HG03520 (cell line): ENCODE results near the gene MTUS2.

Source experiments
- ATAC-seq: cut with Tn5 transposase; IDR thresholded peaks from one replicate; pipeline ENCODE4 v1.9.1; 2021; ENCODE audit warnings: mild to moderate bottlenecking, moderate library complexity; ENCODE audit not compliant: unreplicated experiment

Gene MTUS2

DNA sequence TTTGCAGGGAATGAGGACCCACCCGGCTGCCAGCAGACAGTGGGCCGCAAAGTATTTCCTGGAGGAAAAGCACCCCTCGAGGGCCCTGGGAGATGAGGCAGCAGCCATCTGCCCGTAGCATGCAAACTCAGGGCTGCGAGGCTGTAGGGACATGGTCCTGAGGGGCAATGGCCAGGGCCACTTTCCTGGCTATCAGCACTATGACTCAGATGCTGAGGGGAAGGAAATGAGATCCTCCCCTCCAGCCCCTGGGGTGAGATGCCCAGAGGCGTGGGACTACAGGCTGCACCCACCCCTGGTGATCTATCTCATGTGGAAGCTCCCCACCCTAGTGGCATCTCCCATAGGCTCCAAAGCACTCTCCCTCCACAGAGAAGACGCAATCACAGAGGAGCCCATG, 695.2 kb downstream of the MTUS2 start:
- ATAC-seq = no peak

DNA sequence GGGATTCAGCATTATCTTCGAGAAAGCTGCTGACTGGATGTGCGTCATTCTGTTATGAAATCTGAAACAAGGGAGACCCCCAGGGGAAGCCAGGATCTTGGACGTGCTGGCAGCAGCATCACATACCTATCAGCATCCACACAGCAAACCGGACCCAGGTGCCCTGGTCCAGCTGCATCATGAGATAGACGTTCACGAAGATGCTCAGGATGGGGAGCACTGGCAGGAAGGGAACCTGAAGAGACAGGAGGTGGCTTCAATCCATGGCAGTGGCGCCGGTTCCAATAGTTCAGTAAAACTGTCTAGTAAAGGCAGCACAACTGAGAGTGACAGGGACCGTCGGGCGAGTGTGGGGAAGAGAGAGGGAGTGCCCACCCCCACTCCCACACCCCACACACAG, 695.9 kb downstream of the MTUS2 start:
- ATAC-seq = no peak

DNA sequence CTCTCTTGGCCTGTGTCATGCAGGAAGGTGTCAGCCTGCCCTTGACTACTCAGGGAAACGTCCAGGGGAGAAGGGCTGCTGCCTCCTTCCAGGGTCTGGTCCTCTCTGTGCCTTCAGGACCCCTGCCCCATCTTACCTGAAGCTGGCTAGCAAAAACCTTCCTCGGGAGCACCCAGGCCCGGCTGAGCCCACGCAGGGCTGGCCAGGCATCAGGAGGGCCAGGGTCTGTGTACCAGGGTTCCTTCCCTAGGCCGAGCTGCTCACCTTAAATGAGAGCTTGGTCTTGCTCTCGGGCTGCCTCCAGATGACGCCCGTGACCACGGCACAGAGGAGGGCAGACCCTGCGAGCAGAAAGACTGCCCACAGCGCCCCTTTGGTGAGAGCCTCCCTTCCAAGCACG, 696.7 kb downstream of the MTUS2 start:
- no peak for ATAC-seq

GRCh38 chr13:29519921-29520320, 699.8 kb downstream of the MTUS2 start:
- ATAC-seq = no peak

- no peak for ATAC-seq
Observed at GRCh38 chr13:29520671-29521070, 700.5 kb downstream of the MTUS2 start.

DNA sequence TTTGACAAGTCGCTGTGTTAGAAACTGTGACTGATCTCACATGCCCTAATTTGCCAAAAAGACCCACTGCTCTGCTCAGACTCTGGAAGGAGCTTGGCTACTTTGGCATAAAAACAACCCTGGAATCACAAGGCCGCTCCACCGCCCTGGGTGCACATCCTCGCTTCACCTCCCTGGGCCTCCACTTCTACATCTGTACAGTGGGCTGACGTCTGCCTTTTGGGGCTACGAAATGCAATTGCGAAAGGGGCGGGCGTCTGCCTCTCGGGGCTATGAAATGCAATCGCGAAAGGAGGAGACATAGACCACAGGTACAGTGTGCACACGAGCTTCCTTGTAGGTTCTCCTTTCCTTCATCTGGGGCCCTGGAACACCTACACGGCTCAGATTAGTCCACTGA, 701.2 kb downstream of the MTUS2 start:
- no peak for ATAC-seq

GRCh38 chr13:29522044-29522685, 702.0 kb downstream of the MTUS2 start:
- no peak for ATAC-seq

- ATAC-seq = no peak
Observed at GRCh38 chr13:29523199-29523961, 703.2 kb downstream of the MTUS2 start.

DNA sequence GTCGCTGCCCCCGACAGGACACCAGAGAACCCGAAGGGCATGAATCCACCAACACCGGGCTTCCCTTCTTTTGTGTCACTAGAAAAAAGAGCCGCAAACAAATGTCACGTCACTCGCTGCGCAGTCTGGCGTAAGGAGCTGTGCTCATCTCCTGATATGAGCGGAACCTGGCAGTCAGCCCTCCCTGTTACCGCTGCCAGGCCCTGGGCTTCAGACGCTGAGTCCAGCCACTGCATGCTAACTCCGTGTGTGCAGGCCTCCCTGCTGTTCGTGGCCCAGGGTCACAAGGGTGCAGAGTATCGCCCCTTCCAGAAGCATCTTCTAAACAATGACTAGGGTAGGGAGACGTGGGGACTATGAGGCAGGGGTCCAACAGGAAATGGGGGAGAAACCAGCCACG, 704.0 kb downstream of the MTUS2 start:
- ATAC-seq = no peak

DNA sequence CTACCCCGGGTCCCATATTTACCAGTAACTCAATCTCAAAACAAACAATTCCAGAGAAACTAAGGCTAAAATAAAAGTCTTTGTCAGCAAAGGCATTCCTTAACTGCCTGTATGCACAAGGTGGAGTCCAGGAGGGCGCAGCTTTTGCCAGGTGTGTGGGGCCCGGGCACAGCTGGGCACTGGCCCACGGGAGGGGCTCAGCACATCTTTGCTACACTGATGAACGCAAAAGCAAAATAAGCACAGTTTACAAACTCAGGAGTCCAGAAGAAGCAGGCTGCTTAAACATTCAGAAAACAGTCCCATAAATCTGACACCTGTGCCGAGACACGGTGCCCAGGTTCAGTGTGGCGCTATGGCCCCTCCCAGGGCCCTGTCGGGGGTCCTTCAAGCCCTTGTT, 704.5 kb downstream of the MTUS2 start:
- ATAC-seq = no peak

- no peak for ATAC-seq
Observed at GRCh38 chr13:29525757-29526156, 705.6 kb downstream of the MTUS2 start.

DNA sequence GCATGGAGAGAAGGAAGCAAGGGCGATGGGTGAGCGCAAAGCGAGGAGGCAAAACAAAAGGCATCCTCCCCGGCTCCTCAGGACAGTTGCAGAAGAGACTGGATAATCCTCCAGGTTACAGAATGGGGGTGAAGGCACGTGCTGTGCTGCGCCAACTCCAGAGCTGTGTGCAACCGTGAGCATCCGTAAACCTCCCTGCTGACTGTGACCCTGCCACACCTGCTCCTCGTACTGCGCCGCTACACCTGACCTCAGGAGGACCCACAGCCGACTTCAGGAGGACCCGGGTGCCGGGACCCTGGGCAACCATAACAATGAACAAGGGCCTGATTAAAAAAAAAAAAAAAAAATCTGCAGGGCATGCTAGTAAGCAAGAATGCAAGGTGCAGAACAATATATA, 706.6 kb downstream of the MTUS2 start:
- ATAC-seq = no peak

- ATAC-seq = no peak
Observed at GRCh38 chr13:29527511-29527910, 707.4 kb downstream of the MTUS2 start.

DNA sequence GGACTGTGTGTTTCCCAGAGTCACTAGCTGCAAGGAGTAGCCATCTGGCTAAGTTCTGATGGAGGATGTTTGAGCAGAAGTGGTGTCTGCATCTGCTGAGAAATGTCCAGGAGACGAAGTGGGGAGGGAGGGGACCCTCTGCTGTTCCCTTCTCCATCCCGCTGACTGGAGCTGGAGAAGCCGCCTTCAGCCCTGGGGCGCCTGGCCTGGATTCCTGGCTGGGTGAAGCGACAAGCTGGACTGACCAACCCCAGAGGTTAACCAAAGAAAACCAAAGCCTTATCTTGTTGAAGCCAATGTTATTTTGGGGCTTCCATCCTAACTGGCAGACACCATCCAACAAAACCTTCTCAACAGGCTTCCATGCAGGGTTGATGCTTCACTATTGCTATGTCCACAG, 707.8 kb downstream of the MTUS2 start:
- ATAC-seq = no peak

- no peak for ATAC-seq
Observed at GRCh38 chr13:29529754-29530153, 709.6 kb downstream of the MTUS2 start.

DNA sequence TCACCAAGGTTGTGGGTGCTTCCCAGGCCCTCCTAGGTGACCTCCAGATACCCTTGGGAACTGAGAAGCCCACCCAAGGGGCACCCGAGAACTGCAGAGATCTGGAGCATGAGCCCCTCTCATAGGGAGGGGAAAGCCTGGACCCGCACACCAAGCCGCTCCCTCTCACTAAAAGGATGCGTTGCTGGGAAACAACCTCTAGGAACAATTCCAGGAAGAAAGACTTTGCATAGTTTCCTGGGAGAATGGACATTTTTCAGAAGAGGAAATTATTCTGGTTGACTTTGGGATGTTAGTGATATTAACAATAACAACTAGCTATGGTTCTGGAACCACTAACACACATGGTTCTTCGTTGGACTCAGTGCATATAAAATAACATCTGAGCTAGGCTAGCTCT, 710.8 kb downstream of the MTUS2 start:
- no peak for ATAC-seq

DNA sequence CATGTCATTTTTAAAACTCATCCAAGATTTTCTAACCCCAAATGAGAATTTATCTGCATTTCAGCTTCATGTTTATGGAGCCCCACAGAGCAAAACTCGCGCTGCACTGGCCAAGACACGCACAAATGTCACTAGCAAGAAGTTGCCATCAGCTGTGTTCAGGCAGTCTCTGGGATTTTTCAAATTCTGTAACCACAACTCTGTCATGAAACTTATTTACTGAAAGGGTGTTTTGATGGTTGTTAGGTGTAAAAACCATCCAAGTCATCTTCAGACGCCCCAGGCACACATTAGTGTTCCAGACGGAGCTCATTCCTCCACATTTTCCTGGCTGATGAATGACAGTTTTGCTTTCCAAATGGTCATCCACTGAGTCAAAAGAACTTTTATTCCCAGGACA, 712.0 kb downstream of the MTUS2 start:
- no peak for ATAC-seq

GRCh38 chr13:29532821-29533220, 712.7 kb downstream of the MTUS2 start:
- no peak for ATAC-seq

GRCh38 chr13:29534083-29534482, 713.9 kb downstream of the MTUS2 start:
- ATAC-seq = no peak

DNA sequence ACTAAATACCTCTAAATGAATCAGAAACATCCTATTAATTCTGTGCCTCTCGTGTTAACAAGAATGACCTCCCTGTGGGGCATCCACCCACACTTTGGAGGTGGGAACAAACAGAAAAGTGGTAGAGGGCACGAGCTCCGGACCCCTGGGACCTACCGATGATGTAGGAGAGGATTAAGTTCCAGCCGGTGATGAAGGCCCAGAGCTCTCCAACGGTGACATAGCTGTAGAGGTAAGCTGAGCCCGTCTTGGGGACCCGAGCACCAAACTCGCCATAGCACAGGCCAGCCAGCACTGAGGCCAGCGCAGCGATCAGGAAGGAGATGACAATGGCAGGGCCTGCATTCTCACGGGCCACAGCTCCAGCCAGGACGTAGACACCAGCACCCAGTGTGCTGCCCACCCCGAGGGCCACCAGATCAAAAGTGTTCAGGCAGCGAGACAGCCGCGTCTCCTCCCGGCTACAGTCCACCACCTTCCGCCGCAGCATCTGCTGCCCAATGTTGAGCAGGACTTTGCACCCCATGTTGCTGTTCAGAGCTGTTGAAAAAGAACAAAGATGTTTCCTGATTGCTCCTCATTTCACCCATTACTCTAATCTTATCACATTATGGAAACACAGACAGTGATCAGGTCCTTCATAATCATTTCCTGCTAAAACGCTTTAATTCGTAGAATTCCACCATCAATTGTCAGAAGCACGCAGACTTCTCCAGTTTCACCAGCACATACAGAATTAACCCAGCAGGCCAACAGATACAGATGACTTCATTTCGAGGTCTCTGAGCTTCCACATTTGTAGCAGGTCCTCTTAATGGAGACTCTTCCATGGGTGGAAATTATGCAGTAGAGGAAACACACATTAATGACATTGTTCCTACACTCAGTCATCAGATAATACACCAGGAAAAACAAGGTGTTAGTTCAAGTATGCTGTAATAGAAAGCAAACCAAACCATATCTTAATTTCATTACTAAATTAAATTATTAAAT, 715.8 kb downstream of the MTUS2 start:
- ATAC-seq = no peak

GRCh38 chr13:29536853-29537252, 716.7 kb downstream of the MTUS2 start:
- no peak for ATAC-seq
